Airway epithelial cell (primary cell): ENCODE measurements around the gene VWF. TPM values are rescaled to one million over a fixed set of nuclear protein-coding genes. Genes with fewer than 3 reads are reported as not detected.

ENCODE experiments used
- total RNA-seq: library from RNA; depleted of rRNA; stranded (reverse); fragments of >200 nt; gene quantifications from 2 replicates; pipeline ENCODE4 v1.2.3, GENCODE V29; 2015

Gene VWF
- 0.33 and 0.56 TPM in 2 replicates for total RNA-seq

GRCh38 chr12:6124411-6125309, at the start of gene VWF:
Gene VWF, minus strand, starts transcription at chr12:6124670. Its CDS starts 1,474 bp downstream, at chr12:6123196.

GRCh38 chr12:5945071-5946008, 179.1 kb downstream of the VWF start, which contains the start of gene ANO2:
Gene ANO2, minus strand, starts transcription at chr12:5945259. Its CDS starts 42 bp downstream, at chr12:5945217.

Other genes with a start within 250 kb of the VWF start
- gene ANO2, start 179.4 kb downstream of the VWF start, total RNA-seq = 0.07 TPM in 1 of 2 replicates, not detected in the other
- gene CD9, start 75.7 kb upstream of the VWF start, total RNA-seq = 636 and 643 TPM in 2 replicates
- gene PLEKHG6, start 186.0 kb upstream of the VWF start, total RNA-seq = 21.9 and 24.0 TPM in 2 replicates
- gene TNFRSF1A, start 217.4 kb upstream of the VWF start, total RNA-seq = 149 and 283 TPM in 2 replicates